ENCODE results near the gene TRAPPC2L. TPM values are rescaled to one million over a fixed set of nuclear protein-coding genes. Genes with fewer than 3 reads are reported as not detected.

TRAPPC2L gene
- total RNA-seq, 1 experiment from 2014 or later, result 94.1 TPM

GRCh38 chr16:88896238-88897070 is 39.5 kb downstream of the TRAPPC2L start:
- Histone ChIP-seq H3K27me3 (ENCODE audit: insufficient read depth, low read length) (no peaks in the 10 kb centered on the region), H3K4me2 (ENCODE audit: low read length) (no peak overlapping the region), H3K79me2 (ENCODE audit: insufficient read depth, low read length) (no peaks in the 10 kb centered on the region), H3K9me2 (ENCODE audit: insufficient read depth) (no peaks in the 10 kb centered on the region), H3K4me1 (ENCODE audit: control insufficient read depth in 1 of 2, insufficient read depth in 2 of 2, low read length in 2 of 2) (no peaks in the 10 kb centered on the region), H3K4me3 (replicated peaks in 1 of 2; ENCODE audit: low read depth in 1 of 2, low read length in 2 of 2) (no peak overlapping the region), H4K20me1 (ENCODE audit: insufficient read depth) (no peaks in the 10 kb centered on the region), H2AFZ (ENCODE audit: low read depth, low read length, poor library complexity, severe bottlenecking) (no peak overlapping the region), H3K9me3 (ENCODE audit: control insufficient read depth in 1 of 2, insufficient read depth in 1 of 2, low read depth in 1 of 2, low read length in 2 of 2) (no peaks in the 10 kb centered on the region), H3K9ac (ENCODE audit: low read length) (no peak overlapping the region), H3K36me3 (ENCODE audit: control insufficient read depth in 1 of 2, insufficient read depth in 2 of 2, low read length in 2 of 2) (no peaks in the 10 kb centered on the region; a peak in 1 of 4 replicates), H3K27ac (ENCODE audit: low read depth, low read length) (no peak overlapping the region)
- TF ChIP-seq EZH2phosphoT487 (IDR thresholded peaks at IDR 0.05; ENCODE audit: borderline replicate concordance) (no peak), SIN3A (IDR thresholded peaks at IDR 0.05; ENCODE audit: low read depth) (no peak), ZFX (IDR thresholded peaks at IDR 0.05) (no peak), ELF1 (IDR thresholded peaks at IDR 0.05; ENCODE audit: borderline replicate concordance, low read depth) (no peak), CBX3 (IDR thresholded peaks at IDR 0.05; ENCODE audit: low read depth) (no peak), YY1 (IDR thresholded peaks at IDR 0.05; ENCODE audit: extremely low read depth, insufficient replicate concordance, low read depth, low read length) (no peak), RAD21 (IDR thresholded peaks at IDR 0.05; ENCODE audit: low read depth) (no peak), ZBTB33 (IDR thresholded peaks at IDR 0.05; ENCODE audit: extremely low read depth, insufficient replicate concordance, low read length) (no peak), EGR1 (IDR thresholded peaks at IDR 0.05; ENCODE audit: low read depth) (no peak), POLR2AphosphoS5 (IDR thresholded peaks at IDR 0.05; ENCODE audit: low read depth, low read length) (no peak), EZH2 (IDR thresholded peaks at IDR 0.05) (no peak), MAX (IDR thresholded peaks at IDR 0.05) (no peak), FOSL1 (IDR thresholded peaks at IDR 0.05; ENCODE audit: low read depth) (no peak), POLR2A (IDR thresholded peaks at IDR 0.05; ENCODE audit: borderline replicate concordance, extremely low read depth, insufficient read depth, insufficient read length) (no peak), SP1 (IDR thresholded peaks at IDR 0.05; ENCODE audit: low read depth) (no peak), CTCF (IDR thresholded peaks at IDR 0.05 in 2 of 3, conservative IDR thresholded peaks at IDR 0.05 in 1 of 3; ENCODE audit: borderline replicate concordance in 1 of 3, insufficient read depth in 1 of 3, low read depth in 2 of 3, low read length in 2 of 3) (no peak)
- ATAC-seq (no peak), DNase-seq (ENCODE audit: low read depth, low spot score) (no peak)
- RAD21 ChIA-PET (ENCODE audit: low non-redundant PET in 1 of 2, low total read pairs in 2 of 2, uncharacterized antibody in 2 of 2, unreplicated experiment in 2 of 2), result no interaction called here
- intact Hi-C loops (cut with micrococcal nuclease), result no loop called here
- no TSS peak for BruUV-seq (replicated peaks)
- CTCF ChIA-PET, result no interaction called here
- POLR2A ChIA-PET, result no interaction called here

Data from HCT116 (cell line).